Esophagus squamous epithelium (tissue), 5 donors: ENCODE data around the gene OR5AL1. TPM values are rescaled to one million over a fixed set of nuclear protein-coding genes. Genes with fewer than 3 reads are reported as not detected.
"Not testable (repeated sequence)": the region's sequence is repeated elsewhere in the genome, so short reads cannot be mapped to it uniquely, and the experiment has no call there.

Experiments used
- DNase-seq: peaks from one replicate; lab custom pipeline; 2025; lab: John Stamatoyannopoulos, UW
- H3K27ac ChIP-seq, 4 donors: fragments of 200-600 bp; sonication (generic); one replicate each; pipeline ENCODE4 v1.5.1; 2016 to 2019; ENCODE audit warnings: mild to moderate bottlenecking in 1 of 4
- H3K27me3 ChIP-seq, 4 donors: fragments of 200-600 bp; sonication (generic); 1 replicate in 3 of 4; 2 replicates in 1 of 4; pipeline versions ENCODE4 v1.5.1 to v1.6.0; 2017 to 2021; ENCODE audit warnings: antibody characterized with exemption in 1 of 4
- H3K36me3 ChIP-seq, 3 donors: fragments of 200-600 bp; sonication (generic); one replicate each; pipeline ENCODE4 v1.5.1; 2016 to 2019
- H3K4me1 ChIP-seq, 3 donors: fragments of 200-600 bp; sonication (generic); one replicate each; pipeline ENCODE4 v1.5.1; 2017 to 2019
- H3K4me3 ChIP-seq, 4 donors: fragments of 200-600 bp; sonication (generic); 1 replicate in 3 of 4; 2 replicates in 1 of 4; pipeline ENCODE4 v1.5.1; 2016 to 2019; ENCODE audit warnings: mild to moderate bottlenecking in 2 of 4, moderate library complexity in 1 of 4
- H3K9me3 ChIP-seq, 3 donors: fragments of 200-600 bp; sonication (generic); one replicate each; pipeline ENCODE4 v1.5.1; 2016 to 2019
- POLR2A ChIP-seq, 4 donors: fragments of 450-650 bp; IDR thresholded peaks; one replicate each; pipeline ENCODE4 v1.6.1; 2017; ENCODE audit warnings: antibody characterized with exemption in 4 of 4, mild to moderate bottlenecking in 4 of 4, moderate library complexity in 3 of 4
- WGBS, 2 donors: methylation state at CpG; one replicate each; pipeline ENCODE4 v1.1.5; 2018; 5-methylcytosine and 5-hydroxymethylcytosine counted together
- intact Hi-C: fragments of 100-400 bp; cut with DNase I; formaldehyde crosslinking; loops from one replicate; pipeline ENCODE4 v1.15.0; 2022
- total RNA-seq, 4 donors: library from RNA; depleted of rRNA; stranded (reverse); fragments of >200 nt; gene quantifications; one replicate each; pipeline ENCODE4 v1.1.0, GENCODE V29; 2016
- TF ChIP-seq, protein P1 (sequence below), 6 experiments: fragments of 450-650 bp in 4 of 6; fragments of 200-600 bp in 2 of 6; sonication (generic) in 2 of 6; IDR thresholded peaks; one replicate each; pipeline ENCODE4 v1.5.1; 2016 to 2019; ENCODE audit warnings: antibody characterized with exemption in 6 of 6, mild to moderate bottlenecking in 4 of 6, moderate library complexity in 4 of 6
- donor health status: DM: yes; HTN: yes; CAD: no.

OR5AL1 gene
- not detected for total RNA-seq

DNA sequence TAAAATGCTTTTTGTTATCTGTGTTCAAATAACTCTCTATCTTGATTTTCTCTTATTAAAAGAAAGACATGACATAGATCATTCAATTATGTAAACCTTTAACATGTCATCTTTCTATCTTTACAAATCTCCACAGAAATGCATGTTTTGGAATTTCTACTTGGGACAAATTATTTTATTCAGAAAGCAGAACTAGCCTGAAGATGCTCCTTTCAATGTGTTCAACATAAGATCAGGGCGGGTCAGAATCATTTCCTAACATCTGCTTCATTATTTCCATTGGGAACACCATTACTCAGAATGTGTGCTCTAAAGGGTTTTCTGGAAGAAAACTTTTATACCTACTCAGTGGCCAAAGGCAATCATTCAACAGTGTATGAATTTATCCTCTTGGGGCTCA, at the start of gene OR5AL1:
TSS of gene OR5AL1 (plus strand) at position 301 of the 400 bp plus-strand sequence.
- intact Hi-C loops = no loop called here
- H3K36me3 ChIP-seq = no peaks in the 10 kb centered on the region

DNA sequence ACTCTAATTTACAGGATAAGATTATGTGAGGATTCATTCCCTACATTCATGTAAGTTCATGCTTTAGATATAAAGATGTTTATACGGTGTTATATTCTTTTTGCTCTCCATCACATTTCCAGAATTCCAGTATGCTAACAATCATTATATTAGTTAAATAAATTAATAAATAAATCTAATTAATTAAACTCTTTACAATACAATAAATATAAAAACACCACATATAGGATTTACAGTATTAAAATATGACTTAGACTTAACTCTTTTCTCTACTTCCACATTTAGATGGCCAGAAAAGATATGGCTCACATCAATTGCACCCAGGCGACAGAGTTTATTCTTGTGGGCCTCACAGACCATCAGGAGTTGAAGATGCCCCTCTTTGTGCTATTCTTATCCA, 37.2 kb upstream of the OR5AL1 start, which contains the start of gene OR8U1:
TSS of gene OR8U1 (plus strand) at position 301 of the 400 bp plus-strand sequence. CDS start at position 301, 0 bp downstream.
- Histone ChIP-seq H3K27ac (no peak within 1 kb of the TSS), H3K4me1 (no peaks in the 10 kb centered on the region), H3K27me3 (no peaks in the 10 kb centered on the region), H3K36me3 (no peaks in the 10 kb centered on the region), H3K9me3 (no peaks in the 10 kb centered on the region), H3K4me3 (no peak within 1 kb of the TSS)
- TF ChIP-seq POLR2A (IDR thresholded peaks at IDR 0.05) = no peak
- TF ChIP-seq, protein P1, sequence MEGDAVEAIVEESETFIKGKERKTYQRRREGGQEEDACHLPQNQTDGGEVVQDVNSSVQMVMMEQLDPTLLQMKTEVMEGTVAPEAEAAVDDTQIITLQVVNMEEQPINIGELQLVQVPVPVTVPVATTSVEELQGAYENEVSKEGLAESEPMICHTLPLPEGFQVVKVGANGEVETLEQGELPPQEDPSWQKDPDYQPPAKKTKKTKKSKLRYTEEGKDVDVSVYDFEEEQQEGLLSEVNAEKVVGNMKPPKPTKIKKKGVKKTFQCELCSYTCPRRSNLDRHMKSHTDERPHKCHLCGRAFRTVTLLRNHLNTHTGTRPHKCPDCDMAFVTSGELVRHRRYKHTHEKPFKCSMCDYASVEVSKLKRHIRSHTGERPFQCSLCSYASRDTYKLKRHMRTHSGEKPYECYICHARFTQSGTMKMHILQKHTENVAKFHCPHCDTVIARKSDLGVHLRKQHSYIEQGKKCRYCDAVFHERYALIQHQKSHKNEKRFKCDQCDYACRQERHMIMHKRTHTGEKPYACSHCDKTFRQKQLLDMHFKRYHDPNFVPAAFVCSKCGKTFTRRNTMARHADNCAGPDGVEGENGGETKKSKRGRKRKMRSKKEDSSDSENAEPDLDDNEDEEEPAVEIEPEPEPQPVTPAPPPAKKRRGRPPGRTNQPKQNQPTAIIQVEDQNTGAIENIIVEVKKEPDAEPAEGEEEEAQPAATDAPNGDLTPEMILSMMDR (IDR thresholded peaks at IDR 0.05) = no peak
- intact Hi-C loops = no loop called here
- no peak for DNase-seq
- WGBS, 2 donors = 59 to 61% methylated on average over 2 of the region's 2 CpGs

More for the DNA sequence above, at the start of gene OR5AL1:
- 80 to 81% methylated on average over 1 of the region's 1 CpG for WGBS, 2 donors
- TF ChIP-seq POLR2A (IDR thresholded peaks at IDR 0.05) = no peak
- TF ChIP-seq, protein P1 (IDR thresholded peaks at IDR 0.05) = no peak
- H3K27me3 ChIP-seq = no peaks in the 10 kb centered on the region
- no peaks in the 10 kb centered on the region for H3K9me3 ChIP-seq
- no peak within 1 kb of the TSS for H3K4me3 ChIP-seq
- DNase-seq = no peak
- H3K27ac ChIP-seq = no peak within 1 kb of the TSS
- no peaks in the 10 kb centered on the region for H3K4me1 ChIP-seq

DNA sequence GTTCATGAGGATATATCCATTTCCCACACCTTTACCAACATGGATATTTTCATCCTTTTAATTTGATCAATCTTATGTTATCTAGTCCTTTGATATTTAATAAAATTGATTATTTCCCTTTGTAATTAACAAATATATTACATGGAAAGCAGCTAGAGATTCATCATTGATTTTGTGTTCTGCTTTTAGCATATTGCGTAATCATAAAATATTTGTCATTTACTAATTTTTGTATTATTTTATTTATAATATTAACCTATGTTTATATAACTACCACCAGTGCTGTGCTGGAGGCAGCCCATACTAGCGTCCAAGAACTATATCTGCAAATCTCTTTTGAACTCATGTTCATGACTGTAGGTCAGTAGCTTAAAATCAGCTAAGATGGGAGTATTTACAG, 32.4 kb upstream of the OR5AL1 start:
- H3K4me3 ChIP-seq = no peak overlapping the region
- H3K36me3 ChIP-seq = no peaks in the 10 kb centered on the region
- WGBS, 2 donors = 68 to 70% methylated on average over 2 of the region's 2 CpGs
- no peaks in the 10 kb centered on the region for H3K27me3 ChIP-seq
- H3K4me1 ChIP-seq = no peaks in the 10 kb centered on the region
- intact Hi-C loops = no loop called here
- no peaks in the 10 kb centered on the region for H3K9me3 ChIP-seq
- DNase-seq = no peak
- H3K27ac ChIP-seq = no peak overlapping the region
- no peak for TF ChIP-seq POLR2A (IDR thresholded peaks at IDR 0.05)
- TF ChIP-seq, protein P1 (IDR thresholded peaks at IDR 0.05) = no peak

DNA sequence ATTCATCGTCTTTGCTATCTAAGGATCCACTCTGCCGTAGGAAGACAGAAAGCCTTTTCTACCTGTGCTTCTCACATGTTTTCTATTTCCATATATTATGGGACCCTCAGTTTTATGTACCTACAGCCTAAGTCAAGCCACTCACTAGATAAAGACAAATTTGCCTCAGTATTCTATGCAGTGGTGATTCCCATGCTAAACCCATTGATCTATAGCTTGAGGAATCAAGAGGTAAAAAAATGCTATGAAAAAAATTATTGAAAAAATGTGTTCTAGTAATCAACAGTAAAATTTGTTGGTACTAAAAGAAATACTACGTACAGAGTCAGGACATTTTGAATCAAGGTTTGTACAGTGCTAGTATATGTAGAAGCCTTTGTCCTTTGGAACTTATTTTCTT, 18.1 kb upstream of the OR5AL1 start:
- intact Hi-C loops = no loop called here
- 89% methylated on average over 3 of the region's 3 CpGs for WGBS, 2 donors
- TF ChIP-seq POLR2A (IDR thresholded peaks at IDR 0.05) = no peak
- H3K36me3 ChIP-seq = no peaks in the 10 kb centered on the region
- no peak for DNase-seq
- no peaks in the 10 kb centered on the region for H3K27me3 ChIP-seq
- H3K9me3 ChIP-seq = no peaks in the 10 kb centered on the region
- H3K27ac ChIP-seq = no peak overlapping the region
- H3K4me1 ChIP-seq = no peaks in the 10 kb centered on the region
- H3K4me3 ChIP-seq = no peak overlapping the region

DNA sequence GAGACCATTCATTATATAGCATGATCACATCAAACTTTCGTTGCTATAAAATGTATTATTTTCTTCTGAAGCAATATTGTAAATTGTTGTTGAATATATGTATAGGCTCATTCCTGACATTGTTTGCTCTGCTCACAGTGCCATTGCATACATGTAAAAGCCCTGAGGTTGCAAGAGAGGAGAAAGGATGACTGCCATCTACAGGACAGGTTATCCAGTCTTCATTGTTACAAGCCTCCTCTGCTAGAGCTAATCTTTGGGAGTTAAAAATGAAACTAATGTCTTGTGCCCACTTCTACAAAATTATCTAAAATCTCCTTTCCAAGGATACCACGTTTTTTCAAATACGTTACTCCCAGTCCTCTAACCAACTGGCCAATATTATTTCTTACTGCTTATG, 16.4 kb upstream of the OR5AL1 start:
- TF ChIP-seq, protein P1 (IDR thresholded peaks at IDR 0.05) = no peak
- no peak for TF ChIP-seq POLR2A (IDR thresholded peaks at IDR 0.05)
- Histone ChIP-seq H3K27ac (no peak overlapping the region), H3K9me3 (no peaks in the 10 kb centered on the region), H3K4me3 (no peak overlapping the region), H3K36me3 (no peaks in the 10 kb centered on the region), H3K4me1 (no peaks in the 10 kb centered on the region), H3K27me3 (no peaks in the 10 kb centered on the region)
- WGBS, 2 donors = 42 to 62% methylated on average over 3 of the region's 3 CpGs
- intact Hi-C loops = no loop called here
- DNase-seq = no peak

DNA sequence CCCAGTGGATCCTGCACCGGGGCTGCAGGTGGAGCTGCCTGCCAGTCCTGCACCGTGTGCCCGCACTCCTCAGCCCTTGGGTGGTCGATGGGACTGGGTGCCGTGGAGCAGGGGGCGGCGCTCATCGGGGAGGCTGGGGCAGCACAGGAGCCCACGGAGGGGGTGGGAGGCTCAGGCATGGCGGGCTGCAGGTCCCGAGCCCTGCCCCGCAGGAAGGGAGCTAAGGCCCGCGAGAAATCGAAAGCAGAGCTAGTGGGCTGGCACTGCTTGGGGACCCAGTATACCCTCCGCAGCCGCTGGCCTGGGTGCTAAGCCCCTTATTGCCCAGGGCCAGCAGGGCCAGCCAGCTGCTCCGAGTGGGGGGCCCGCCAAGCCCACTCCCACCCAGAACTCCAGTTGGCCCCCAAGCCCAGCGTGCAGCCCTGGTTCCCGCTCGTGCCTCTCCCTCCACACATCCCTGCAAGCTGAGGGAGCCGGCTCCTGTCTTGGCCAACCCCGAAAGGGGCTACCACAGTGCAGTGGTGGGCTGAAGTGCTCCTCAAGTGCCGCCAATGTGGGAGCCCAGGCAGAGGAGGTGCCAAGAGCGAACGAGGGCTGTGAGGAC, 10.5 kb upstream of the OR5AL1 start:
- DNase-seq, H3K27ac ChIP-seq, H3K36me3 ChIP-seq, H3K4me1 ChIP-seq, H3K27me3 ChIP-seq, H3K4me3 ChIP-seq, intact Hi-C loops: not testable (repeated sequence)
- 76 to 100% methylated on average over 1 to 3 of the region's 27 CpGs for WGBS, 2 donors
- peaks cover 0 to 16% (median 14%) of the 10 kb centered on the region in 3 donors for H3K9me3 ChIP-seq
